Measurements from ENCODE around the gene CACNA1S.
A peak's percentile ranks its signal among the peaks of the same experiment; 100 is the strongest.

The CACNA1S gene

GRCh38 chr1:201050515-201051277 lies 61.5 kb downstream of the CACNA1S start:
- H3K4me3 ChIP-seq (ENCODE audit: low read depth, low read length), result no peak overlapping the region
- no peak for TF ChIP-seq CTCF (IDR thresholded peaks at IDR 0.05; ENCODE audit: borderline replicate concordance, insufficient read depth, low read depth, low read length)

- H3K4me3 ChIP-seq (ENCODE audit: low read depth, low read length), result no peak overlapping the region
- no peak for TF ChIP-seq CTCF (IDR thresholded peaks at IDR 0.05; ENCODE audit: borderline replicate concordance, insufficient read depth, low read depth, low read length)
These were observed 62.9 kb downstream of the CACNA1S start for GRCh38 chr1:201049248-201049831.

- no peak overlapping the region for H3K4me3 ChIP-seq (ENCODE audit: low read depth, low read length)
- no peak for TF ChIP-seq CTCF (IDR thresholded peaks at IDR 0.05; ENCODE audit: borderline replicate concordance, insufficient read depth, low read depth, low read length)
These were observed 63.7 kb downstream of the CACNA1S start for GRCh38 chr1:201048521-201048920.

- no peak overlapping the region for H3K4me3 ChIP-seq (ENCODE audit: low read depth, low read length)
- TF ChIP-seq CTCF (IDR thresholded peaks at IDR 0.05; ENCODE audit: borderline replicate concordance, insufficient read depth, low read depth, low read length), result no peak
These were observed 68.1 kb downstream of the CACNA1S start for GRCh38 chr1:201044119-201044518.

GRCh38 chr1:201042779-201043461 lies 69.3 kb downstream of the CACNA1S start:
- peak; percentile 87 for TF ChIP-seq CTCF (IDR thresholded peaks at IDR 0.05; ENCODE audit: borderline replicate concordance, insufficient read depth, low read depth, low read length)
- H3K4me3 ChIP-seq (ENCODE audit: low read depth, low read length), result no peak overlapping the region

GRCh38 chr1:201041011-201041410 lies 71.2 kb downstream of the CACNA1S start:
- H3K4me3 ChIP-seq (ENCODE audit: low read depth, low read length), result no peak overlapping the region
- no peak for TF ChIP-seq CTCF (IDR thresholded peaks at IDR 0.05; ENCODE audit: borderline replicate concordance, insufficient read depth, low read depth, low read length)

Measured in GM12875 (cell line).